ENCODE data around the gene CHADL.

DNA sequence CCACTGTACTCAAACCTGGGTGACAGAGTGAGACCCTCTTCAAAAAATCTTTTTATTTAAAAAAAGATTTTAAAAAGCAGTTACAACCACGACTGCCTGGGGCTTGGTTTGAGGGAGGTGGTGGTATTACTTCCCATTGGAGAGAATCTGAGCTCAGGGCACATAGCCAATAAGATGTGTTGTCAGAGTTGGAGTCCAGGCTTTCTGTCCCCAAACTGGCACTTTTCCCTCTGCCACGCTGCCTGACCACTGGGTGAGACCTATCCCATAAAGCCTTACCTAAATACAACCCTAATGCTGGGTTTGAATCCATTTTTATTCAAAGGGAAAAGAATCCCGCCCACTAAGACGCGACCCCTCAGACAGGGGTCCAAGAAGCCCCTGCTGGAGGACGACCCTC lies 11.5 kb downstream of the CHADL start:
- TF ChIP-seq POLR2A (IDR thresholded peaks at IDR 0.05; ENCODE audit: low read depth, low read length): no peak
- TF ChIP-seq POU2F2 (IDR thresholded peaks at IDR 0.05; ENCODE audit: low read depth, low read length): no peak
- TF ChIP-seq TAF1 (IDR thresholded peaks at IDR 0.05; ENCODE audit: low read depth, low read length): no peak
- no peak for TF ChIP-seq POLR2AphosphoS5 (IDR thresholded peaks at IDR 0.05; ENCODE audit: low read depth, low read length)
- no peak for TF ChIP-seq SPI1 (IDR thresholded peaks at IDR 0.05; ENCODE audit: low read depth, low read length)
